Hematopoietic multipotent progenitor cell treated with erythropoietin and hydrocortisone succinate and interleukin-3 and kit ligand, for 4 days (in vitro differentiated cells): ENCODE results near the gene ADD3.

Experiments used
- DNase-seq: peaks from one replicate; pipeline ENCODE4 v3.0.0-alpha.2; 2015

ADD3 gene

GRCh38 chr10:110007701-110008517 is at the start of gene ADD3:
TSS of gene ADD3 (plus strand) at chr10:110007984. CDS start at chr10:110100654, 92,670 bp downstream.
- peak; percentile 97 for DNase-seq

GRCh38 chr10:109958059-109958458 is 49.7 kb upstream of the ADD3 start:
- no peak for DNase-seq

- DNase-seq: no peak
Measured at GRCh38 chr10:109959259-109960145, 48.3 kb upstream of the ADD3 start.

GRCh38 chr10:109960682-109961081 is 47.1 kb upstream of the ADD3 start:
- DNase-seq: no peak

GRCh38 chr10:109961174-109962001 is 46.4 kb upstream of the ADD3 start:
- no peak for DNase-seq

- DNase-seq: no peak
Measured at GRCh38 chr10:109962247-109962646, 45.5 kb upstream of the ADD3 start.

- DNase-seq: no peak
Measured at GRCh38 chr10:109963439-109963838, 44.3 kb upstream of the ADD3 start.

- no peak for DNase-seq
Measured at GRCh38 chr10:109964318-109964717, 43.5 kb upstream of the ADD3 start.

- no peak for DNase-seq
Measured at GRCh38 chr10:109966961-109967738, 40.6 kb upstream of the ADD3 start.

GRCh38 chr10:109967739-109968088 is 40.1 kb upstream of the ADD3 start:
- no peak for DNase-seq

- DNase-seq: peak; percentile 46
Measured at GRCh38 chr10:109968953-109969759, 38.6 kb upstream of the ADD3 start.

GRCh38 chr10:109969760-109970346 is 37.9 kb upstream of the ADD3 start:
- no peak for DNase-seq

- no peak for DNase-seq
Measured at GRCh38 chr10:109971634-109972033, 36.1 kb upstream of the ADD3 start.

GRCh38 chr10:109972372-109973001 is 35.3 kb upstream of the ADD3 start:
- DNase-seq: no peak

GRCh38 chr10:109973326-109973829 is 34.4 kb upstream of the ADD3 start:
- DNase-seq: no peak

GRCh38 chr10:109974504-109975191 is 33.1 kb upstream of the ADD3 start:
- DNase-seq: no peak

- no peak for DNase-seq
Measured at GRCh38 chr10:109975244-109976190, 32.3 kb upstream of the ADD3 start.

- no peak for DNase-seq
Measured at GRCh38 chr10:109976681-109977080, 31.1 kb upstream of the ADD3 start.
